ENCODE results near the gene RANBP10.

The RANBP10 gene

GRCh38 chr16:67673712-67674580 lies 132.4 kb downstream of the RANBP10 start:
- DNase-seq = no peak
